Mammary epithelial cell (primary cell): ENCODE data around the gene N4BP2.

Experiments
- CTCF ChIP-seq, 2 donors: IDR thresholded peaks in 1 of 2; conservative IDR thresholded peaks in 1 of 2; 2 replicates each; pipeline ENCODE4 v1.5.1; 2011 to 2012; ENCODE audit warnings: inconsistent platforms in 2 of 2, low read length in 2 of 2, mild to moderate bottlenecking in 2 of 2, control low read depth in 1 of 2, low read depth in 1 of 2; ENCODE audit not compliant: insufficient read depth in 1 of 2; ENCODE audit errors: extremely low read depth in 1 of 2
- EZH2 ChIP-seq: IDR thresholded peaks from 2 replicates; pipeline ENCODE4 v1.6.1; 2012; ENCODE audit warnings: low read length, inconsistent platforms, borderline replicate concordance

- TF ChIP-seq CTCF (conservative IDR thresholded peaks at IDR 0.05 in 1 of 2, IDR thresholded peaks at IDR 0.05 in 1 of 2; ENCODE audit: extremely low read depth in 1 of 2, insufficient read depth in 1 of 2, low read depth in 1 of 2, low read length in 2 of 2) = no peak
- no peak for TF ChIP-seq EZH2
These were observed 148.0 kb downstream of the N4BP2 start for GRCh38 chr4:40204507-40205258.
